ENCODE results near the gene THAP7.

Gene THAP7

GRCh38 chr22:20978419-20978818, 23.5 kb downstream of the THAP7 start:
- no peak for DNase-seq (ENCODE audit: low spot score)

- no peak for DNase-seq (ENCODE audit: low spot score)
Observed at GRCh38 chr22:20977516-20978170, 24.3 kb downstream of the THAP7 start.

GRCh38 chr22:20977019-20977418, 24.9 kb downstream of the THAP7 start:
- DNase-seq (ENCODE audit: low spot score): no peak

- no peak for DNase-seq (ENCODE audit: low spot score)
Observed at GRCh38 chr22:20976291-20976877, 25.5 kb downstream of the THAP7 start.

- DNase-seq (ENCODE audit: low spot score): no peak
Observed at GRCh38 chr22:20975541-20976290, 26.2 kb downstream of the THAP7 start.

DNA sequence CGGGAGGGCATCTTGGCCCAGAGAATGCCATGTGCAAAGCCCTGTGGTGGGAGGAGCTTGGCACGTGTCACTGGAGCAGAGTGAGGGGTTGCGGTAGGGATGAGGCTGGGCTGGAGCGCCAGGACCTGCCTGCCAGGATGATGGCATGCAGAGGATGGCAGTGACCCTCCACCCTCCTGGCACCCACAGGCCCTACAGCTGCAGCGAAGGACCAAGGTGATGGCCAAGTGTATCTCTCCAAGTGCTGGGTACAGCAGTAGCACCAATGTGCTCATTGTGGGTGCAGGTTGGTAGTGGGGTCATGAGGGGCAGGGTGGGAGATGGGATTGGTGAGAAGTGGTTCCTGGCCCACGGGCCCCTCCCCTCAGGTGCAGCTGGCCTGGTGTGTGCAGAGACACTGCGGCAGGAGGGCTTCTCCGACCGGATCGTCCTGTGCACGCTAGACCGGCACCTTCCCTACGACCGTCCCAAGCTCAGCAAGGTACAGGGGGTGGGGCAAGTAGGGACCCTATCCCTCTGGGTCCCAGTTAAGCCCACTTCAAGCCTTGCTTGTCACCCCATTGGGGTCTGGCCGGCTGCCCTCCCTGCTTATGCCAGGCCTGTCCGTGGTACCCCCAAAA, 27.5 kb downstream of the THAP7 start:
- DNase-seq (ENCODE audit: low spot score): no peak

DNA sequence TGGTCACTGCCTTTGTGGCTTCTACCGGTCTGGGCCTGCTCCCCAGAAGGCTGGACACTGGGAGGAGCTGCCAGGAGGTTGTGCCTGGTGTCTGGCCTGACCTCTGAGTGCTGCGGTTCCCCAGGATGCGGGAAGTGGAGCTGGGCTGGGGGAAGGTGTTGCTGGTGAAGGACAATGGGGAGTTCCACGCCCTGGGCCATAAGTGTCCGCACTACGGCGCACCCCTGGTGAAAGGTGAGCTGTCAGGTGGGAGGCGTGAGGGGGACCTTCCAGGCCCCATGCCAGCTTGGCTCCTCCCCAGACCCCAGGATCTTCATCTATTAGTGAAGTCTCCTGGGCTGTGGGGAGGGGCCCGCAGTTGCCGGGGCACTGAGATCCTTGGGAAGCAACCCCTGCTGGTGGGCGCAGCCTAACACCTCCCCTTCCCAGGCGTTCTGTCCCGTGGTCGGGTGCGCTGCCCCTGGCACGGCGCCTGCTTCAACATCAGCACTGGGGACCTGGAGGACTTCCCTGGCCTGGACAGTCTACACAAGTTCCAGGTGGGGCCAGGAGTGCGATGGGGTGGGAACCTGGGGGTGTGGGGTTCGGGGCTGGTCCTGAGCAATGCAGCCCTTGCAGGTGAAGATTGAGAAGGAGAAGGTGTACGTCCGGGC, 28.2 kb downstream of the THAP7 start:
- DNase-seq (ENCODE audit: low spot score): no peak

DNA sequence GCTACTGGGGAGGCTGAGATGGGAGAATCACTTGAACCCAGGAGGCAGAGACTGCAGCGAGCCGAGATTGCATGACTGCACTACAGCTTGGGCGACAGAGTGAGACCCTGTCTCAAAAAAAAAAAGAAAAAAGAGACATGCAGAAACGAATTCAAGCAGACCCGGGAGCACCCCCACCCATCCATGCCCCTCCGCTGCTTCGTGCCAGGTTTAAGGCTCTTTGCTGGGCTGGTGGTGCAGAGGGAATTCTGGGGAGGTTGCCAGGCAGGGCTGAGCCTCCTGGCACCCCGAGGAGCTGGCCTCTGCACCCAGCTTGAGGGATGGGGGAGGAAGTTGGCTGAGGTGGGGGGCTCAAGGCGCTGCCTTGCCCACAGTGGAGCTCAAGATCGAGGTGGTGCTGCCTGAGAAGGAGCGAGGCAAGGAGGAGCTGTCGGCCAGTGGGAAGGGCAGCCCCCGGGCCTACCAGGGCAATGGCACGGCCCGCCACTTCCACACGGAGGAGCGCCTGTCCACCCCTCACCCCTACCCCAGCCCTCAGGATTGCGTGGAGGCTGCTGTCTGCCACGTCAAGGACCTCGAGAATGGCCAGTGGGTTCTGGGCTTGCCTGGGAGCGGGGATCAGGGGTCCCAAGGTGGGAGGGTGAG, 28.9 kb downstream of the THAP7 start:
- no peak for DNase-seq (ENCODE audit: low spot score)

GRCh38 chr22:20972014-20972694, 29.8 kb downstream of the THAP7 start:
- peak; percentile 57 for DNase-seq (ENCODE audit: low spot score)

DNA sequence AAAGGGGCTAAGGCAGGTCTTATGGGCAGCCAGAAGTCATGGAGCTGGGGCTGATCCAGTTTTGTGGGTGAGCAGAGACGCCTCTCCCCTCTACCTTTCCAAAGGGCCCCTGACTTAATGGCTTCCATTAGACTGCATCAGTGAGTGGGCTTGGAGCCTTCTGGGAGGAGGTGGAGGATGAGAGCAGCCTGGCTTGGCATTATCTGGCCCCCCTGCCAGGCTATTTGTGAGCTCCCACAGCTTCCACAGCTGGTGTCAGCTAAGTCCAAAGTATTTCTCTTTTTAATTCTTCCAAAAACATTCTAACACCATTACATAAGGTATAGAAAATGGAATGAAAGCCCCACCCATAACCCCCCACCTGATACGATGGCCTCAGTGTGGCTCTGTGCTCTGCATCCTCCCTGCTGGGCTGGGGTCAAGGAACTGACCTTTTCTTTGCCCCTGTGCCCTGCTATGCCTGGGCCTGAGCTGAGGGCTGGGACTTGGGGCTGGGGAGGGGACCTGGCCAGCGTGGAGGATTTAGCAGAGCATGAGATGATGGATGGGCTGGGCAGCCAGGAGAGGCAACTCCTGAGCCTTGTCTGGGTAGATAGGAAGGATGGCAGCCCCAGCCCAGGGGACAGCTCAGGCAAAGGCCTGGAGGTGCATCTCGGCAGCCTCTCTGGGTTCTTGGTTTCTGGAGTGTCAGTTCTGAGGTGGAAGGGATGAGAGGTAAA, 30.8 kb downstream of the THAP7 start:
- DNase-seq (ENCODE audit: low spot score): no peak

GRCh38 chr22:20968281-20968977, 33.5 kb downstream of the THAP7 start:
- DNase-seq (ENCODE audit: low spot score): no peak

DNA sequence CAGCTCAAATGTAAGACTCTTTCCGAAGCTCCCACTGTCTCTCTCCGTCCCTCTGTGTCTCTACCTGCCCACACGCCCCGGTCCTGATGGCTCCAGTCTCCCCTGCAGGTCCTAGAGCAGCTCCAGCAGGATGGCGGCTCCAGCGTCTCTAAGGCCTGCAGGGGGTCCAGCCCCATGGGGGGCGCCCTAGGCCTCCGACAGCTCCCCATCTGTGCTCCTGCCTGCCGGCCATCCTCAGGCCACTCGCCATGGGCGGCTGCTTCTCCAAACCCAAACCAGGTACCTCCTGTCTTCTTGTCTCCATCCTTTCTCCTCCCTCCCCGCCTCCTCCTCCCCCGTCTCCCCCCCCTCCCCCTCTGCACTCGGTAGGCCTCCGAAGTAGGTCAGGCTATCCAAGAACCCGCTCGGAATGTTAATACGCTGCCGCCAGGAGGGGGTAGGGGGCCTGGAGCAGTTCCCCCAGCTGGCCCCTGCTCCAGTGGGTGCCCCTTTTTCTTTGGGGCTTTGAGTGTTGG, 34.2 kb downstream of the THAP7 start:
- no peak for DNase-seq (ENCODE audit: low spot score)

DNA sequence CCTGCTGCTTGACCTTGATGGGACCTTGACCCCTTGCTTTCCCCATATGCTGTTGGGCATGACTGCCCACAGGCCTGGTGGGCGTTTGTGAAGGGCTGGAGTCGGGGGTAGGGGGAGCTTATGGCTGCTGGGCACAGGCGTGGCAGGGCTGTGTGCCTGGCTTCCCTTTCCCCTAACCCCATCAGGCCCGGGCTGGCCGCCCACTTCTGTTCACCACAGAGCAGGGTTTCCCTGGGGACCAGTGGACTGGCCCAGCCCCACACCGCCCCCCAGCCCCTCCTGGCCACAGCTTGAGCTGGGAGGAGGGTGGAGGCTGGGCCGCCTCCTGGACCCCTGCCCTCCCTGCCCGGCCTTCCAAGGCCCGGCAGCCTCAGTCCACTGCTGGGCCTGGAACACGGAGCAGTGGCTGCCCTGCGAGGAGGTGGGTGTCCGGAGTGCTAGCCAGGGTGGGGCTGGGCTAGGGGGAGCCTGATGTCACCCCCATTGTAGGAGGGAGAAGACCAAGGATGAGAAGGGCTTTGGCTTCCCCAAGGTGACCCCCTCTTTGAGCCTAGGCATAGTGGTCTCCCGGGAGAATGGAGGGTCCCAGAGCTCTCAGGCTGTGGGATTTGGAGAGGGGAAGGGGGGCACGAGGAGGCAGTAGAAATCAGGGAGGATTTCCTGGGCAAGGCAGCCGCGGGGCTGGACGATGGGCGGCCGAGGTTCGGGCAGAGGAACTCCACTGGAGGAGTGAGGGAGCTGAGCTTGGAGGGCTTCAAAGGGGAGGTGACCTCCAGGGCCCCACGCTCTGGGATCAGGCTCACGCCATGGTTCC, 34.8 kb downstream of the THAP7 start, which contains the start of gene AIFM3:
Gene AIFM3, plus strand, starts transcription at position 373 of the 814 bp plus-strand sequence. CDS start 690 bp downstream, outside the sequence.
- no peak for DNase-seq (ENCODE audit: low spot score)

DNA sequence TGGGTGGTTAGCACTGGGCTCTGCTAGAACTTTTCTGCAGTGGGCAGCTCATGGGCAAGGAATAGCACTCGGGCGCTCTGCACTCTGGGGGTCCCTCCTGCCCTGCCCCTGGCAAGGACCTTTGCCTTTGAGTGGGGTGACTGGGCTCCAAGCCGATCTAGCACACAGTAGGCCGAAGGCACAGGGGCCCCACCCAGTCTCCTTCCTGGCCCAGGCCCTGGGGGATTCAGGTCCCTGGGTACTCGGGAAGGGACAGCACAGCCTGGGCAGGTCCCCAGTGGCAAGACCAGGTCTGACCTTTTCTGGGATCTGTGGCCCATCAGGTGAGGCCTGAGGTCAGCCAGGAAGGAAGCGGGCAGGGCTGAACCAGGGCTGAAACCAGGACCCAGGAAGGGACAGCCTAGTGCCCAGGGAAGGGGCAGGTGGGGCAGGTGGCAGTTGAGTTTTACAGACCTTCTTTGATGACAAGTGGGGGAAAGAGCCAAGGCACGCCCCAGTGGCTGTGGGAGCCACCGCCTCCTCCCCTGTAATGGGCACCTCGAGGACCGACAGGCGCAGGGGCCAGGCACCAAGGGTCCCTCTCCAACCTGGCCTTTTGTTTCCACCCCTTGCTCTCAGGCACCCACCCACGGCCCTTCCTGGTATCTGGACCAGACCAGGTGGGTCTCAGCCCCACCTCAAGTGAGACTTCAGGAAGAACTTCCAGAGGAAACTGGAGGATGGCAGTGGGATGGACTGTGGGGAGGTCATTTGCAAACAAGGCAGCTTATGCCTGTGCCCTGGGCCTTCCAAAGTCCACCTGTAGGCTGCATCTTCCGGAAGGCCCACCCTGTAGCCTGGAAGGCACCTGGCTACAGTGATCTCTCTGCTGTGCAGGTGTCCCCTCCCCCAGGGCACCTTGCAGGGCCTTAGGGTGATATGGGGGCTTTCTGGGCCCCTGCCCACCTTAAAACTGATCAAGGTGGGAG, 35.7 kb downstream of the THAP7 start:
- DNase-seq (ENCODE audit: low spot score): no peak

DNA sequence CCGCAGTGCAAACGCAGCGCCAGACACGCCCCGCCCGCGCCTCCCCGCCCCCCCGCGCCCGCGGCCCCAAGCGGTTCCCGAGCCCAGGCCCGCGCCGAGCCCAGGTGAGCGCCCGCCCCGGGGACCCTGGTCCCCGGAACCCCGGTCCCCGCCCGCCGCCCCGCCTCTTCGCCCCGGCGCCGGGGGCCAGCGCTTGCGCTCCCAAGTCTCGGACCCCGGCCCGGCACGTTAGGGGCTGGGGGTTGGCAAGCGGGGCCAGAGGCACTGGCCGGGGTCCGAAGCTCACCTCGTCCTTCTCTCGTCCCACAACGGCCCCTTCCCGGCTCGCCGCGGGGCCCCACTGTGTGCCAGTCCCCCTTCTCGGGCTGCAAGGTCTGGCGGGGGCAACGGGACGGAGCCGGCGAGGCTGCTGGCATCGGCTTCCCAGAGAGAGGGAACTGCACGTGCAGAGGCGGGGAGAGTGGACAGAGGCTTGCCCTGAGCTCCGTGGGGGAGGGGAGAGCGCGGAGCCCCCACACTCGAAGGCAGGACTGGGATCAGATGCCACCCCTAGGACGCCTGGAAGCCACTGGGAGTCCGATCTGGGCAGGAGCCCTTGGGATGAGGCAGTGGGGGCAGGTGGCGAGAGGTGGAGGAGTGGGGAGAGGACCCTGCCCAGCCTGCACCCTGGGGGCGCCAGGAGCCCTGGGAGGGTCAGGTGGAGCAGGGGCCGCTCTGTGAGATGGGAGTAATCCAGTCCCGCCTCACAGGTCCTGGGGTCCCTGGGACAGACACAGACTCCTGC, 36.6 kb downstream of the THAP7 start:
- no peak for DNase-seq (ENCODE audit: low spot score)

- DNase-seq (ENCODE audit: low spot score): no peak
Observed at GRCh38 chr22:20964799-20965103, 37.2 kb downstream of the THAP7 start.
